T-helper 1 cell treated with Interleukin-12 subunit alpha and Interleukin-12 subunit beta and Interleukin-4 antibody, amounts not matched to agents 30 ng/mL and 1 ng/mL, for 36 hours (primary cell): ENCODE measurements around the gene UGCG. TPM values are rescaled to one million over a fixed set of nuclear protein-coding genes. Genes with fewer than 3 reads are reported as not detected.

Source experiments
- intact Hi-C: fragments of 100-400 bp; cut with micrococcal nuclease; formaldehyde crosslinking; loops from one replicate; pipeline ENCODE4 v1.15.1; 2024
- total RNA-seq: library from RNA; stranded (reverse); gene quantifications from 2 replicates; pipeline ENCODE4 v1.2.3, GENCODE V29; 2022

UGCG gene
- total RNA-seq, 1 donor from 2014 or later, result 18.3 TPM

- intact Hi-C loops, result loop anchor here (1.0 kb wide), 1 partner anchor 215 kb away; no protein-coding TSS in a partner anchor
These were observed 79.1 kb downstream of the UGCG start for GRCh38 chr9:111975709-111976108.

- intact Hi-C loops, result no loop called here
These were observed 82.0 kb downstream of the UGCG start for GRCh38 chr9:111978616-111979015.

GRCh38 chr9:111979561-111979960 is 82.9 kb downstream of the UGCG start:
- intact Hi-C loops, result no loop called here

GRCh38 chr9:111980398-111980797 is 83.8 kb downstream of the UGCG start:
- intact Hi-C loops, result no loop called here

GRCh38 chr9:111983484-111983908 is 86.9 kb downstream of the UGCG start:
- intact Hi-C loops, result no loop called here

- intact Hi-C loops, result no loop called here
These were observed 87.6 kb downstream of the UGCG start for GRCh38 chr9:111984086-111984802.

Other genes with a start within 250 kb of the UGCG start
- 33.9 and 34.3 TPM in 2 replicates for gene GNG10, start 235.2 kb upstream of the UGCG start, total RNA-seq
- gene SHOC1, start 101.9 kb upstream of the UGCG start, total RNA-seq, result not detected in 2 replicates